ENCODE results near the gene SACM1L. TPM values are rescaled to one million over a fixed set of nuclear protein-coding genes. Genes with fewer than 3 reads are reported as not detected.

The SACM1L gene
- total and polyA plus RNA-seq, 2 of the 13 experiments (the other 11 are each of a cell fraction or from before 2014, with no cell fraction given) = 15.1 to 27.8 TPM

DNA sequence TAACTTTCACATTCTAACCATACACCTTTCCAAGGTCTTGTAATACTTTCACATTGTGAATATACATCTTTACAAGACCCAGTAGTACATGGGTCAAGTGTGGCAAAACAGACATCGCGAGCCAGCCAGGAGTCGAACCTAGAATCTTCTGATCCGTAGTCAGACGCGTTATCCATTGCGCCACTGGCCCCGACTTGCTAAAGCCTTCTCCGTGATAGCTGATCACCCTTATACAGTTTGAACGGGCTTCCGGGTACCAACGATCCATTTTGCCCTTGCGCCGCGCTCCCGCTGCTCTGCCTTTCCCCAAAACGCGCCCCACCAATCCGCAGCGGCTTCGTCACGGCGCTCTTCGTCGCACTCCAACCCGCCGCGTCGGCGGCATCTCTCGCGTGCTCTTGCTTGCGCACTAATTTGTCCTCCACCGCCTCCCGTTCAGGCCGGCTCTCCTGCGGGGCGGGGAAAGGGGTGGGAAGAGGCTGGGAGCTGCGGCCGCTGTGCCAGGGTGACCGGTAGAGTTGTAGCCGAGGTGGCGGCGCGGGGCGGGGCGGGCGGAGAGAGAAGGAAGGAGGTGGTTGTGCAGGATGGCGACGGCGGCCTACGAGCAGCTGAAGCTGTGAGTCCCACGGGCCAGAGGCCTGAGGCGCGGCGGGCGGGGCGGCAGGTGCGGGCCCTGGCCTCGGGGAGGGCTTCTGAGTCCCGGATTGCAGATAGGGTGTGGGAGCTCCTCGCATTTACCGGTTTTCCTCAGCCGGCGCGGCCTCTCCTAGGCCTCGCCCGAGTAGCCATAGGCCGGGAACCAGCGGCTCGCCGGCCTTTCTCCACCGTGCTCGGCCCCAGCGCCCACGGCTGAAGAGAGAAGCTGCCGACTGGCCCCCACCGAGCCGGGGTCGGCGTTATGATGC, at the start of gene SACM1L (continued):
- TF ChIP-seq, protein P1, sequence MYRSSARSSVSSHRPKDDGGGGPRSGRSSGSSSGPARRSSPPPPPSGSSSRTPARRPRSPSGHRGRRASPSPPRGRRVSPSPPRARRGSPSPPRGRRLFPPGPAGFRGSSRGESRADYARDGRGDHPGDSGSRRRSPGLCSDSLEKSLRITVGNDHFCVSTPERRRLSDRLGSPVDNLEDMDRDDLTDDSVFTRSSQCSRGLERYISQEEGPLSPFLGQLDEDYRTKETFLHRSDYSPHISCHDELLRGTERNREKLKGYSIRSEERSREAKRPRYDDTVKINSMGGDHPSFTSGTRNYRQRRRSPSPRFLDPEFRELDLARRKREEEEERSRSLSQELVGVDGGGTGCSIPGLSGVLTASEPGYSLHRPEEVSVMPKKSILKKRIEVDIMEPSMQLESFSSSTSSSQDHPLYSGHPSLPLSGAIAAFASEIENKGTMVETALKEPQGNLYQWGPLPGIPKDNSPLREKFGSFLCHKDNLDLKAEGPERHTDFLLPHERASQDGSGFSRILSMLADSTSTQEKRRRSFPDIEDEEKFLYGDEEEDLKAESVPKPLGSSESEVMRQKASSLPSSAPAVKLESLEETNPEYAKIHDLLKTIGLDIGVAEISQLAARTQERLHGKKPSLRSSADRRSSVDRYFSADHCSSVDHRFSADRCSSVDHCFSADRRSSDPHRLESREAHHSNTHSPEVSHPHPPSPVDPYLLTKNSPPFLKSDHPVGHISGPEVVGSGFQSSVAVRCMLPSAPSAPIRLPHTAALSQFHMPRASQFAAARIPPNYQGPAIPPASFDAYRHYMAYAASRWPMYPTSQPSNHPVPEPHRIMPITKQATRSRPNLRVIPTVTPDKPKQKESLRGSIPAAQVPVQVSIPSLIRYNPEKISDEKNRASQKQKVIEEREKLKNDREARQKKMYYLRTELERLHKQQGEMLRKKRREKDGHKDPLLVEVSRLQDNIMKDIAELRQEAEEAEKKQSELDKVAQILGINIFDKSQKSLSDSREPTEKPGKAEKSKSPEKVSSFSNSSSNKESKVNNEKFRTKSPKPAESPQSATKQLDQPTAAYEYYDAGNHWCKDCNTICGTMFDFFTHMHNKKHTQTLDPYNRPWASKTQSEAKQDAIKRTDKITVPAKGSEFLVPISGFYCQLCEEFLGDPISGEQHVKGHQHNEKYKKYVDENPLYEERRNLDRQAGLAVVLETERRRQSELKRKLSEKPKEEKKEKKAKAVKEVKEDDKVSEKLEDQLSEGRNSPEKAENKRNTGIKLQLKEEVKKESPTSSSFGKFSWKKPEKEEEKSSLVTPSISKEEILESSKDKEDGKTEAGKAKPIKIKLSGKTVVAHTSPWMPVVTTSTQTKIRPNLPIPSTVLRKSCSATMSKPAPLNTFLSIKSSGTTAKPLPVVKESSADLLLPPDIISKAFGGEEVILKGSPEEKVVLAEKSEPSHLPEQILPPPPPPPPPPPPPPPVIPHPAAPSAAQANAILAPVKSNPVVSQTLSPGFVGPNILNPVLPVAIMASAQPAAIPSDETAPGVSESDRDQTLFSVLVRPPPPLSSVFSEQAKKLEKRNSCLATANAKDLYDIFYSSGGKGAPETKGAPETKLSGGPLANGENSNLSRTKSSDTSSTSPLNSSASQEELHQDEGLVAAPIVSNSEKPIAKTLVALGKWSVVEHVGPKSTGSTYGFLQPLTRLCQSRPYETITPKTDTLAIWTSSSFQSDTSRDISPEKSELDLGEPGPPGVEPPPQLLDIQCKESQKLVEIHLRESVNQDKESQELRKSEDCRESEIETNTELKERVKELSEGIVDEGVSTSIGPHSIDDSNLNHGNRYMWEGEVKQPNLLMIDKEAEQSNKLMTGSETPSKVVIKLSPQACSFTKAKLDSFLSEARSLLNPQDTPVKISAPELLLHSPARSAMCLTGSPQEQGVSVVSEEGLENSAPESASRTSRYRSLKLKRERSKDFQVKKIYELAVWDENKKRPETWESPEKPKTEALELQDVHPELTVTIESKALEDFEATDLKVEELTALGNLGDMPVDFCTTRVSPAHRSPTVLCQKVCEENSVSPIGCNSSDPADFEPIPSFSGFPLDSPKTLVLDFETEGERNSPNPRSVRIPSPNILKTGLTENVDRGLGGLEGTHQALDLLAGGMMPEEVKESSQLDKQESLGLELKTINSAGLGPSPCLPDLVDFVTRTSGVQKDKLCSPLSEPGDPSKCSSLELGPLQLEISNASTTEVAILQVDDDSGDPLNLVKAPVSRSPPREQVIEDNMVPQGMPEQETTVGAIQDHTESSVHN (CRISPR knock-in tag; IDR thresholded peaks at IDR 0.05) = no peak
- TF ChIP-seq ZBTB3 (CRISPR knock-in tag; IDR thresholded peaks at IDR 0.05; ENCODE audit: borderline replicate concordance, low read depth) (no peak), ZNF446 (CRISPR knock-in tag; IDR thresholded peaks at IDR 0.05) (no peak), ZNF552 (CRISPR knock-in tag; IDR thresholded peaks at IDR 0.05; ENCODE audit: borderline replicate concordance) (peak; percentile 65; the same call in 1 of the 2 replicates), AKAP8 (CRISPR knock-in tag; IDR thresholded peaks at IDR 0.05) (peak; percentile 31; the same call in 1 of the 2 replicates), TOPORS (CRISPR knock-in tag; IDR thresholded peaks at IDR 0.05) (peak; percentile 42; the same call in 1 of the 2 replicates), GATAD1 (CRISPR knock-in tag; IDR thresholded peaks at IDR 0.05) (peak; percentile 87), MXD4 (CRISPR knock-in tag; IDR thresholded peaks at IDR 0.05) (peak; percentile 58; the same call in 1 of the 2 replicates), HOXA9 (CRISPR knock-in tag; IDR thresholded peaks at IDR 0.05; ENCODE audit: borderline replicate concordance) (0 out of 2 replicates have a peak, but pooled peaks have one; percentile 57), ZNF292 (CRISPR knock-in tag; IDR thresholded peaks at IDR 0.05; ENCODE audit: borderline replicate concordance, low read depth) (peak; percentile 57), KLF11 (CRISPR knock-in tag; IDR thresholded peaks at IDR 0.05) (peak; percentile 47; the same call in 1 of the 2 replicates), DNMT1 (CRISPR knock-in tag; IDR thresholded peaks at IDR 0.05) (no peak; the same call in 1 of the 2 replicates)
- TF ChIP-seq, protein P2, sequence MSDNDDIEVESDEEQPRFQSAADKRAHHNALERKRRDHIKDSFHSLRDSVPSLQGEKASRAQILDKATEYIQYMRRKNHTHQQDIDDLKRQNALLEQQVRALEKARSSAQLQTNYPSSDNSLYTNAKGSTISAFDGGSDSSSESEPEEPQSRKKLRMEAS (IDR thresholded peaks at IDR 0.05) = peak; percentile 92
- TF ChIP-seq, protein P3, sequence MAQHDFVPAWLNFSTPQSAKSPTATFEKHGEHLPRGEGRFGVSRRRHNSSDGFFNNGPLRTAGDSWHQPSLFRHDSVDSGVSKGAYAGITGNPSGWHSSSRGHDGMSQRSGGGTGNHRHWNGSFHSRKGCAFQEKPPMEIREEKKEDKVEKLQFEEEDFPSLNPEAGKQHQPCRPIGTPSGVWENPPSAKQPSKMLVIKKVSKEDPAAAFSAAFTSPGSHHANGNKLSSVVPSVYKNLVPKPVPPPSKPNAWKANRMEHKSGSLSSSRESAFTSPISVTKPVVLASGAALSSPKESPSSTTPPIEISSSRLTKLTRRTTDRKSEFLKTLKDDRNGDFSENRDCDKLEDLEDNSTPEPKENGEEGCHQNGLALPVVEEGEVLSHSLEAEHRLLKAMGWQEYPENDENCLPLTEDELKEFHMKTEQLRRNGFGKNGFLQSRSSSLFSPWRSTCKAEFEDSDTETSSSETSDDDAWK (CRISPR knock-in tag; IDR thresholded peaks at IDR 0.05) = no peak
- TF ChIP-seq, protein P4, sequence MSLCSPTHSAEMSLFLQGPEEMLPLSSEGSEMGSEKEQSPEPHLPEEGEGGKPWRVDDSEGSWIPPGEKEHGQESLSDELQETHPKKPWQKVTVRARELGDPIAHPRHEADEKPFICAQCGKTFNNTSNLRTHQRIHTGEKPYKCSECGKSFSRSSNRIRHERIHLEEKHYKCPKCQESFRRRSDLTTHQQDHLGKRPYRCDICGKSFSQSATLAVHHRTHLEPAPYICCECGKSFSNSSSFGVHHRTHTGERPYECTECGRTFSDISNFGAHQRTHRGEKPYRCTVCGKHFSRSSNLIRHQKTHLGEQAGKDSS (CRISPR knock-in tag; IDR thresholded peaks at IDR 0.05; ENCODE audit: borderline replicate concordance, low read depth) = no peak
